GDM1 (cell line): ENCODE data around the gene HS3ST4.

ENCODE experiments used
- DNase-seq: peaks from one replicate; lab custom pipeline; 2025; lab: John Stamatoyannopoulos, UW

The HS3ST4 gene

DNA sequence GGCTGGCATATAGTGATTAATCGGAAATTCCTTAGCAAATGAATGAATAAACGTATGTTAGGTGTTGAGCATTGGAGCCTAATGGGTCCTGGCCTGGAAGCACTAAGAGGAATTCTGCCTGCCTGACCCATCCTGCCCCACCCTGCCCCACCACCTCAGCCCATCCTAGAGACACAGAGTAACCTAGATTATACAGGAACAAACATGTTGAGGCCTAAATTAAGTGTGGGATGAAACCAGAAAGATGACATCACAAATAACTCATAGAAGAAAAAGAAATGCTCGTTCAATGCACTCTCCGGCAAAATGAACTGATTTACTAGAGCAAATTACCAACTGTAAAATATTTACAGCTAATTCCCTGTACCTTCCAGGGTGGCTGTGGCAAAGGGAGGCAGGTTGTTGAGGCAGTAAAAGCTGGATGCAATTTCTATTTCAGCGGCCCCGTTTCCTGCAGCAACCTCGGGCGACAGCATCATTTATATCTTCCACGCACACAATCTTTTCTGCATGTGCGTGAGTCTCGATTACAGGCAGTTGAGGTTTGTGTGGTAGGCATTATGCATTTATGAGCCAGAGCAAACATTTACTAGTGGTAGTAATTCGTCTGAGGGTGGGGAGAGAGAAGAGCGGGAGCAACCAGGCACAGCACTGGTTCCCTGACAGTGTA, 417.2 kb downstream of the HS3ST4 start:
- no peak for DNase-seq

DNA sequence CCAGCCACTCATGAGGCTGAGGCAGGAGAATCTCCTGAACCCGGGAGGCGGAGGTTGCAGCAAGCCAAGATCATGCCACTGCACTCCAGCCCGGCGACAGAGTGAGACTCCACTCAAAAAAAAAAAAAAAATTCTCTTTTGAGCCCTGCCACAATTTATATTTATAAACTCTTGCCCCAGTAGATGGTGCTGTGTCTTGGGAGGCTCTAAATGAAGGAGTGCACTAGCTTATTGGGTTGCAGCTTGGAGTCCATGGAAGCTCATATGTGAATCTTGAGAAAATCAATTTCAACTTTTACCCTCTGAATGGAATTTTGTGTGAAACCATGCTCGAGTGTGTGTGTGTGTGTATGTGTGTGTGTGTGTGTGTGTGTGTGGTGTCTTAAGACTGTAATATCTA, 420.1 kb downstream of the HS3ST4 start:
- DNase-seq = no peak

DNA sequence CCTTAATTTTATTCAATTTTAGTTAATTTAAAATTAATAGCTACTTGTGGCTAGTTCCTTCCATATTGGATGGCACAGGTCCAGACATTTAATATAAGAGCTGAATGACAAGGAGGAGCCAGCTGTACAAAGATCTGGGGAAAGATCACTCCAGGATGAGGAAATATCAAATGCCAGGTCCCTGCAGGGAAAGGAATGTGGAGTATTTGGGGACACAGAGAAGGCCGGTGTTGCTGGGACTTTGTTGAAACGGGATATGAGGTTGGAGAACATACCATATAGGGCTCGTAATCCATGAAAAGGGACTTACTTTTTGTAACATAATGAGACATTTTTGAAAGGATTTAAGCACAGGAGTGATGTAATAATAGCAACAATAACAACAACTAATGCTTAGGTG, 426.8 kb downstream of the HS3ST4 start:
- no peak for DNase-seq

DNA sequence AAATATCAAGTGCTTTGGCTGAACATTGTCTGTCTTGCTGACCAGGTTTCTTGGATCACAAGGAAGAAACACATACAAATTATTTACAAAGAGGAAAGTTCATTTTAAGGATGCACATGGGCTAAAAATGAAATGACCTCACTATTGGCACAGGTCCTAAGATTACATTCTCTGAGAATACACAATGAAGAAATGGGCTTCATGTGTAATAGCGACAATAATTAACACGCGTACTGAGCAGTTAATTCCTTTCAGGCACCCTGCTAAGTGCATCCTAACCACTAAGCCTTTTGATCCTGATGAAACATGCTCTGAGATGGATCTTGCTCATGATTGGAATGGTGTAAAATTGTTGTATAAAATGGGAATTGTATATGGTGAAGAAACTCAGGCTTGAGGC, 429.0 kb downstream of the HS3ST4 start:
- DNase-seq = no peak

DNA sequence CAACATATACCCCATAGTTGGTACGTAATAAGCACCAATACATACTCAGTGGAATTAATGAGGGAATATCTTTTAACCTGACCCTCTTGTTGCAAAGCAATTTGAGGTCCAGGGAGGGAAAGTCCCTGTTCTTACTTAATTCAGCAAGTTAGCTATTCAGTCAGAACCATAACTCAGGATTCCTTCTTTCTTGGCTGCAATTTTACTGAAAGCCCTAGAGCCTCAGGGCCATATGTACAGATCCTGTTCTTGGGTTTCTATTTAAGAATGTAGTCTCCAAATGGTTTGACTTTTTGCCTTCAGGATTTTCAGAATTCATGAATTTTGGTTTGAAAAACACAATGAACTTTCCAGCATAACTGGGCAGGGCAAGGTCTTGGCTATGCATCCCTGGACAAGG, 436.5 kb downstream of the HS3ST4 start:
- no peak for DNase-seq

DNA sequence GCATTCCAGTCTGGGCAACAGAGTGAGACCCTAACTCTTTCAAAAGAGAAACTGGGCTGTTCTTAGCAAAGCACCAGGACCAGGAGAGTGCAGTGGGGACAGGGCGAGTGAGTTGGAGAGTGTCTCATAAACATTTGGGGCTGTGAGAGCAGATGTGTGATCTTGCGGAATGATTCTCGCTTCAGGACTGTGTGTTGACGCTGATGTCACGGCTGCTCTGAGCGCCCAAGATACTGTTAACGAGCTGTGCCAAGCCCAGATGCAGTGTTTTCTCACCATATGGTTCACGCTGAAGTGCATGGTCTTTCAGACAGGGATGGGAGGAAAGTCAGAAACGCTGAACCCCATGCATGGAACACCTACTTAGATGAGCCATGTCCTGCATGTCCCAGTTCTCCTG, 438.2 kb downstream of the HS3ST4 start:
- DNase-seq = no peak

DNA sequence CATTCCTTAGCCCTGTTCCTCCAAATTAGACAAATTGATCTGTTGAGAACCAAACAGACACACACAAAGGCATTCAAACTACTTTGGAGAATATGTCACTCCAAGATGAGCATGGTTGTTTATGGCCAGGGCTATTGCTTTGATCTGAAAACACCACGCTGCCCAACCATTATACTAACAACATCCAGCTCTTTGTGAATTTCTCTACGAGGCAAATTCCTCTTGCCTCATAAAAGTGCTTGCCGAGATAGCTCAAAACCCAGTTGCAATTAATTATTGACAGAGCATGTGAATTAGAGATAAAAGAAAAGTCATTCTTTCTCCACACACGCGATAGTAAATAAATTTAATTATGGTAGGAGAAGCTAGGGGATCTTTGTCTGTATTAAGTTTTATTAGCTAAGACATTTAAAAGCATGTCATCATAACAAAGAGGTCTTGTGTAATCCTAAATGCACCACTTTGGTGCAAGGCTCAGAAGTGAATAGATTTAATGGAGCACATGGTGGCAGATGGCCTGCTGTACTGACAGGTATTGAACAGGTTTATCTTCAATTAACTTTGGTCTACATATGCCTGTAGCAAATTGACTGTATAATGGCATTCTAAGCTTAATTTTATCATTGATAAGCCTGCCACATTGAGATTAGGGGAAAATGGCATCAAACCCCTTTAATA, 441.8 kb downstream of the HS3ST4 start:
- DNase-seq = no peak

DNA sequence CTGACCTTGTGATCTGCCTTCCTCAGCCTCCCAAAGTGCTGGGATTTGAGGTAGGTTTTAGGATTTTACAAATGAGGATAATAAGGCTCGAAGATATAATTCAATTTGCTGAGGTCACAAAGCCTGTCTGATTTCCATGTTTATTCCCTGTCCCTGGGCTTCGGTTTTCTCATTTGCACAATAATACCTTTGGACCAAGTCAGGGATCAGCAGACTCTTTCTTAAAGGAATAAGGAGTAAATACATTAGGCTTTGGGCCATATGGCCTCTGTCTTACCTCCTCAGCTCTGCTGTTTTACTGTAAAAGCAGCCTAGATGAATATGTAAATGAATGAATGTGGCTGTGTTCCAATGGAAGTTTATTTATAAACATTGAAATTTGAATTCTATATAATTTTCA, 442.8 kb downstream of the HS3ST4 start:
- no peak for DNase-seq

DNA sequence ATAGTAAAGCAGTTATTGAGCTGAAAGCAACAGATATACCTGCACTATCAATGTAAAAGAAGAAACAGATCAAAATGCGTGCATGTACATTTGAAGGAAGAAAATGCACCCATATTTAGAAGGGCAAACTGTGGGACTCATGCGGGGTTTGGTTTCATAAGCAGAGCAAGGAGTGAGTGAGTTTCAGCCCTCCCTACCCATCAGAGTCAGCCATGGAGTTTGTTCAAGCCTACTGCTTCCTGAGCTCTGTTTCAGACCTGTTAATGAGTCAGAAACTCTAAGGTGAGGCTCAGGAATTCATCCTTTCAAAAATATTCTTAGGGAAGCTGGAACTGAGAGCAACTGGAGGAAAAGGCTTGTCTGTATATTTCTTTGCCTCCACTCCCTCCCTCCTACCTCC, 446.2 kb downstream of the HS3ST4 start:
- no peak for DNase-seq

DNA sequence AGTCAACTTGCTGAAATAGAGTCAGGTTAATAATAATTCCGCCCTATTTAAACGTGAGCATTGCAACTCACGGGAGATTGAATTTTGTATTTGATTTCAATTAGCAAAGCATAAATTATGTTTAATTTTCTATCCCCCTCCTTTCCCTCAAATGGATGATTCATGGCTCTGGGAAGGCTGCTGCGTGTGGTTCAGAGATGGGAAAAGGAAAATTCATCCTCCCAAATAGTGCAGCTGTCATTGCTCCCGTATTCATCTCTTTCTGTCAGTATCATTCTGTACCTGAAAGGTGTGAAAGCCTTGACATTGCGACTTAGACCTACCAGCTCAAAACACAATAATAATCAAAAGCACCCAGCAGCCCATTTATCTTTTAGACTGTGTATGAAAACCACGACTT, 447.3 kb downstream of the HS3ST4 start:
- DNase-seq = no peak

DNA sequence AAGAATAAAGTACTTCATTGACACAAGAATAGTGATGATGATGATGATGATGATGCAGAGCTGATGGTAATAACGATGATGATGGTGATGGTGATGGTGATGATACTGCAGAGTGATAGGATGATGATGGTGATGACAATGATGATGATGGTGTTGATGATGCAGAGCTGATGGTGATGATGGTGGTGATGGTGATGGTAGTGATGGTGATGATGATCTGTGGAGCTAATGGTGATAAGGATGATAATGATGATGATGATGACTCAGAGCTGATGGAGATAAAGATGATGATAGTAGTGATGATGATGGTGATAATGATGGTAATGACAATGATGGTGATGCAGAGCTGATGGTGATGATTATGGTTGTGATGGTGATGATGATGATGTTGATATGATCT, 448.1 kb downstream of the HS3ST4 start:
- no peak for DNase-seq

DNA sequence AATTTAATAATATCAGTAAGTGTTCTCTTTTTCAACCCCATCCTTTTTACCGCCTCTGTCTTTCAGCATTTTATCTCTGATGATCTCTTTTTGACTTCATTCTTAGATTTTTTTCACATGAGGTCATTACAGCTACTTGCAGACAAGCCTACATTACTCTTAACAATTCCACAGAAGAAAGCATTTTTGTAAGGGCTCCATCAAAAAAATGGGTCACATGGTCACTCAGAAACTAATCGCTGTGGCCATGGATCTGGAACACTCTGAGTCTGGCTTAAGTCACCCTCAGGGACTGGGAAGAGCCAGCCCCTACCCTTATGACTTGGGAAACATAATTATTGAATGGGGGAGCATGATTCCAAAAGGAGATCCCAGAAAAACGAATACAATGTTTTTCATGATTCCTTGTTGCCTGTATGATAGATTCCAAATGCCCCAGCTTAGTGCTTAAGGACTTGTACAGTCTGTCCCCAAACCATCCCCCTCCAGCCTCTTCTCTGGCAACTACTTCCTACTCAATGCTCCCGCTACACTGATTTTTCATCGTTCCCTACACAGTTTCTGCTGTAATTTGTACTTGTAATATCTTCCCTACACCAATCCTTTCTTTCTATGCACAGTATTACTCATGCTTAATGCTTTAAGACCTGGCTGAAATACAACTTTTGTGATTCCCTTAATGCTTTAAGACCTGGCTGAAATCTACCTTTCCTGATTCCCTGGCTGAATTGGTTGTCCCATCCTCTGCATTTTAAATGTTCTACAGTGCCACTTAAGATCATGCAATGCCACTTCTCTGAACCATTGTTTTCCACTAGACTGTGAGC, 457.8 kb downstream of the HS3ST4 start:
- DNase-seq = no peak

DNA sequence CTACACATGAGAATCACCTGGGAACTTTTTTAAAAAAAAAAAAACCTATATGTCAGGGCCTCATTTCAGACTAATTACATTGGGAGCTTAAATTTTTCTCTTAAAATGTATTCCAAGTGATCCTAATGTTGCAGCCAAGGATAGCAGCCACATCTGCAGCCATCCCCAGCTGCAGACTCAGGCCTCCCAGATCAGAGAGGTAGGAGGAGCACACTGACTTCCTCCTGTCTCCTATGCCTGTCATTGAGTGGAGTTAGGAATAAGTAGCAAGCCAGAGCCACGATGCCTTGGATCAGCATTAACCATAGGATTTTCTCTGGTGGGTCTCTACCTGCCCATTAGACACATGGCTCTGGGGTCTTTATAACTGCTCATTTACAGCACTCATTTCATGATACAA, 463.5 kb downstream of the HS3ST4 start:
- no peak for DNase-seq

DNA sequence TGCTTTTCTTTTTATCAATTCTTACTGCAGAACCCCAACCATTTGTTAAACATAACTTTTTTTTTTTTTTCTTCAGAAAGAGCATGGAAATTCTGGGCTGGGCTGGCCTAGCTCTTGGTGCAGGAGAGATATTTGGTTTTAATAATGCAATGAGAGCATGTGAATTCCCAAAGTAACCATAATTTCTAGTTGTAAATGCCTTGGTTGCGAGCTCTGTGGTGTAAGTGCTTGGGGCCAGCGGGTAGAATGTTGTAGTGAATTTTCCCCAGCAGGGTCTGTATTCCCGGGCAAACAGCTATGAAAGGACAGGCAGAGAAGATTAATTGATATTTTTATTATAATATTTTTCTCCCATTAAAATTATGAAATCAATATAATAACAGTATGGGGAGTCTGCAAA, 465.6 kb downstream of the HS3ST4 start:
- DNase-seq = no peak

DNA sequence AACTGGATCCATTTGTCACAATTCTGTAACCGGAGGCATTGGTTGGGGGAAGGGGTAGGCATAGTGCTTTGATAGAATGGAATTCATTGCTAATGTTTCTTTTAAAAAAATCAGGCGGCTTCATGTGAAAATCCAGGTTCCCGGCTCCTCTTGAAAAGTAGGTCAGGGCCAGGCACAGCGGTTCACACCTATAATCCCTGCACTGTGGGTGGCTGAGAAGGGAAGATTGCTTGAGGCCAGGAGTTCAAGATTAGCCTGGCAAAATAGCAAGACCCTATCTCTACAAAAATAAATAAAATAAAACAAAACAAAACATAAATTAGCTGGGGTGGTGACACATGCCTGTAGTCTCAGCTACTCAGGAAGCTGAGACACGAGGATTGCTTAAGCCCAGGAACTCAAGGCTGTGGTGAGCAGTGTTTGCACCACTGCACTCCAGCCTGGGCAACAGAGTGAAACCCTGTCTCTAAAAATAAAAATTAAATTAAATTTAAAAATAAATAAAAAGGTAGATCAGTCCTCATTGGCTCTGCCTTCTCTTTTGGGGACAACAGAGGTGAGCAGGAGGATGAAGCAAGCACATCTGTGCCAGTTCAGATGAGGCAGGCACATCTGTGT, 466.5 kb downstream of the HS3ST4 start:
- DNase-seq = no peak

DNA sequence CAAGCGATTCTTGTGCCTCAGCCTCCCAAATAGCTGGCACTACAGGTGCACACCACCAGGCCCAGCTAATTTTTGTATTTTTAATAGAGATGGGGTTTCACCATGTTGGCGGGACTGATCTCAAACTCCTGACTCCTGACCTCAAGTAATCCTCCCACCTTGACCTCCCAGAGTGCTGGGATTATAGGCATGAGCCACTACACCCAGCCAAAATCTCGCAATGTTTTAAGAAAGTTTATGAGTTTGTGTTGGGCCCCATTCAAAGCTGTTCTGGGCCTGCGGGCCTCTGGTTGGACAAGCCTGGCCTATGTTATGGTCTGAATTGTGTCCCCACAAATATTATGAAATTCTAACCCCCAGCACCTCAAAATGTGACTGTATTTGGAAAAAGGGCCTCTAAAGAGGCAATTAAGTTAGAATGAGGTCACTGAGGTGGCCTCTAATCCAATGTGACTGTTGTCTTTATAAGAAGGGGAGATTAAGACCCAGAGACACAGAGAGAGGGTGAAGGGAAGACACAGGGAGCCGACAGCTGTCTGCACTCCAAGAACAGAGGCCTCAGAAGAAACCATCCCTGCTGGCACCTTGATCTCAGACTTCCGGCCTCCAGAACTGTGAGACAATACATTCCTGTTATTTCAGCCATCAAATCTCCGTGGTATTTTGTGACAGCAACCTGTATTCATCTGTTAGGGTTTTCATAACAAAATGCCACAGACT, 469.9 kb downstream of the HS3ST4 start:
- no peak for DNase-seq

DNA sequence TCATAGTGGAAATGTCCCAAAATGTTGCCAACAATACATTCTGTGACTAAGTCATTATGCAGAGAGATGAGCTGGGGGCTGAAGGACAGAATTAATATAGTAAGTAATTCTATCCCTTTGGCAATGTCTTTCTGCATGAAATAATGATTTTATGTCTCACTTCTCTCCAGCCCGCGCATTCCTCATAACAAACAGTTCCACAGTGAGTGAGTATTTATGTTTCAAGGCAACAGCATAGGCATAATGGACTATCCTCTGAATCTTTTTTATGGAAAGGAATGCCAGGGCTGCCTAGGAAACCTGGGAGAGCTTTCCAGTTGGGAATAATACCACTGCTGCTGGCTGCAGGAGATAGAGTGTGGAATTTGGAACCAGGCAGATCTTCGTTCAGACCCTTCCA, 477.7 kb downstream of the HS3ST4 start:
- DNase-seq = no peak

DNA sequence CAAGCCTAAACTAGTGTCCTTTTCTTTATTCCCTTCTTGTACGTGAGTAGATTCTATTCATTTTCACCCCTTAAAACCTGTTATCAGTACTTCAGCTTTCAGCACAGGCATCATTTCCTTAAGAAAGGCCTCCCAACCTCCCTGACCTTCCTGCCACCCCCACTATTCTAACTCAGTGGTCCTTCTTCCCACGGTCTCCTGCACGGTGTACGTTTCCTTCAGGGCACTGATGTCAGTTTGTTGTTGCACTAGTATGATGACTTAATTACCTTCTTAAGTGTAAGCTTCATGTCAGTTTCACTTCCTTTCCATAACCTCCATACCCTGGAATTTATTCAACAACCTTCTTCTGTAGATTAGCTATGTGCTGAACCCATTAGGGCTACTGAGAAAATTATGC, 484.2 kb downstream of the HS3ST4 start:
- DNase-seq = no peak

DNA sequence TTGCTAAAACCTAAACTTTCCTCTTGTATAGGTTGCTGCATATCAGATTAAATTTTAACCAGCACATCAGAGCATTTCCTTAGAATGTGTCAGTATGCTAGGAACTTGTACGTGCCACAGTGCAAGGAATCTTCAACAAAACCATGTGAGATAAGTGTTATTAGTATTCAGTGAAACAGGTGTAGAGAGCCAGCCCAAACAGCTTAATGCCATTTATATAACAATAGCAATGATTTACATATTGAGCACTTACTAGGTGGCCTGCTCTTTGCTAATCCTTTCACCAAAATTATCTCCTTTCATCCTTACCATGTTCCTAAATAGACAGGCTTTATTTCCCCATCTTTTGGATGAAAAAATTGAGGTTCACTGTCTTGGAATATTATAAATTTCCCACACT, 485.7 kb downstream of the HS3ST4 start:
- no peak for DNase-seq

DNA sequence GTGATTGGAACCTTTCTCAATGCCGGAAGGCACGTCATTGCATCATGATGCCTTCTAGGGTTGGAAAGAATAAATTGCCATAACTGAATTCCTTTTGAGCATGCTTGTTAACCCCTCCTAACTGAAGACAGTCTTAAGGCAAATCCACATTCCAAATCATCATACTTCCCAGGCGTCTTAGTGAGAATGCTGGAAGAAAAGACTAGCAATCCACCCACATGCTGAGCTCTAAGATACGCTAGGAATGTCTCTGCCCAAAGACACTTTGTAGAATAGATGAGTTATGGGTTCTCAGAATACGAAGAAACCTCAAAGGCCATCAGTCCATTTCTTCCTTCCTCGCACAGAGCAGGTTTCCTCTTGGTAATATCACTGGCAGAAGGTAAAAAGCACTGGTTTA, 486.5 kb downstream of the HS3ST4 start:
- DNase-seq = no peak

DNA sequence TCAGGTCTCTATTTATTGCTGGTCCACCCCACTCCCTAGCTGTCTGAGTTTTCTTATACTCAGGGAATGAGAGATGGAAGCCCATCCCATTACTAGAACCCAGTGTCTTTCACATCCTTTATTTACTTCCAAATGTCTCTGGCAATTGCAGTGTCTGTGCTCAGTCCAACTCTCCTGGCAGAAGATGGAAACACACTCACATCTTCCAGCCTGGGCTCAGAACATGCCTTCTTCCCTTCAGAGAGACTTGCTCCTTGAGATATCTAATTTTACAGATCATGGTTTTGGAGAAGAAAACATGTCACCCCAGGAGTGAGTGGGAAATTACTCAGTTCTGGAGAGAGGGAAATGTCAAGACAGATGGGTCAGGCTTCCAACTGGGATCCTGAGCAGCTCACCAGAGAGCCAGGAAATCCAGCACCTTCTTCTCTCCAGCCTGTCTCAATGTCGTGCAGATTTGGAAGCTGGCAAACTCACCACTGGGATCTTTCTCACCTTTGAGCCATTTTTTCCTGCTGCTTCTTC, 494.4 kb downstream of the HS3ST4 start:
- no peak for DNase-seq
